ENCODE results near the gene CTNNA1.

DNA sequence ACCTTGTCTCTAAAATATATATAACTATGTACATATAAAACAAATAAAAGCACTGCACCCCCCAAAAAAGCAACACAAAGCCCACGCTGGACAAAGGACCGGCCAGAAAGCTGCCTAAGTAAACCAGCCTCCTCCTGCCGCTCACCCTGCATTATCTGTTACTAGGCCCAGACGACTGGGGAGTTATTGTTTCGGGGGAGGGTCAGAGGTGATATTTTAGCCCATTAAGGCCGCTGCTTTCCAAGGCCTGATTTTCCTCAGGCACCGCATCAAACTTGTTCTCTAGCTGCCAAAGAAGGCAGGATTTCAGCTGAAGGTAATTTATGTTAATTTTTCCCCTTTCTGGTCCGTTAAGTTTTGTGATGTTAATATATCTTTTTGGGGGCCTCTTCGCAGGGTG lies 44.0 kb upstream of the CTNNA1 start:
- TF ChIP-seq POLR2A (IDR thresholded peaks at IDR 0.05; ENCODE audit: low read depth, low read length) (no peak), POLR2AphosphoS5 (IDR thresholded peaks at IDR 0.05; ENCODE audit: low read depth, low read length) (no peak)

All from GM12892 (cell line).